PC-3 (cell line): ENCODE results near the gene BCAP29.

Source experiments
- CTCF ChIP-seq: fragments of 300-600 bp; sonication (generic); conservative IDR thresholded peaks from 2 replicates; pipeline ENCODE4 v1.5.1; 2017; ENCODE audit warnings: antibody characterized with exemption, low read depth, mild to moderate bottlenecking, low read length
- EZH2 ChIP-seq: fragments of 300-600 bp; sonication (generic); IDR thresholded peaks from one replicate; pipeline ENCODE4 v1.6.1; 2017; ENCODE audit warnings: antibody characterized with exemption, mild to moderate bottlenecking, low read length; ENCODE audit not compliant: unreplicated experiment
- EZH2phosphoT487 ChIP-seq: fragments of 300-600 bp; sonication (generic); IDR thresholded peaks from 2 replicates; pipeline ENCODE4 v1.6.1; 2018; ENCODE audit warnings: mild to moderate bottlenecking, antibody characterized with exemption, low read length, borderline replicate concordance

- TF ChIP-seq EZH2phosphoT487 = no peak
- TF ChIP-seq CTCF = no peak
- TF ChIP-seq EZH2 = no peak
Measured at GRCh38 chr7:107643938-107644308, 63.9 kb downstream of the BCAP29 start.
